Putamen (tissue), 1 donor: ENCODE results near the gene ERGIC1.
"Not testable (repeated sequence)": the region's sequence is repeated elsewhere in the genome, so short reads cannot be mapped to it uniquely, and the experiment has no call there.

Source experiments
- DNase-seq: peaks from one replicate; pipeline ENCODE4 v3.0.0-alpha.2; 2016; ENCODE audit warnings: low spot score

The ERGIC1 gene

DNA sequence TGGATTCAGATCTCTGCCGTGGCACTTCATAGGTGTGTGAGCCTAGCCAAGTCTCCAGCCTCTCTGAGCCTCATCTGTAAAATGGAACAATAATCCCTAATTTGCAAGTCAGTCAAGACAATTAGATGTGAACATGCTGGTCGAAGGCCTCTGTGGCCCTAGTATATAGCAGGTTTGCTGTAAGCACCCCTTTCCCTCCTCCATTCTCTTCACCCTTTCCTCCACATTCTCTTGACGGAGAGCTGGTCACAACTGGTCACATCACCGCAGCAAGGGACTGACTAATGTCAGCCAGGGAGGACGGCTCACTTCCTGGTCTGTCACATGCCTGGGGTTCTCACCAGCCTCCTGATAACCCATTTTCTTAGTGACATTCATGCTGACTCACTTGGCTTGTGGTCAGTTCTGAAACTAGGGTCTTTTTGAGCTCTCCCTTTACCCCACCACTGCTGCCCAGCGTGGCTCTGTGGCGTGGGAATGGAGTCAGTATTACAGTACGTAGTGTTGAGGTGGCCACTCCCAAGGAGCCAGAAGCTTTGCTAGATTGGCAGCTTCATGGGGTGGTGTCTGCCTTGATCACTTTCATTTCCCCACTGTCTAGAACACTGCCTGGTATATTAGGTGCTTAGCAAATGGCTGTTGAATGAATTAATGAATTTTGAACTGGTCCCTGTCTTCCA lies 47.8 kb downstream of the ERGIC1 start:
- DNase-seq, result no peak

- DNase-seq, result no peak
These were observed 49.0 kb downstream of the ERGIC1 start for GRCh38 chr5:172883066-172883465.

- no peak for DNase-seq
These were observed 51.7 kb downstream of the ERGIC1 start for GRCh38 chr5:172885597-172886340.

DNA sequence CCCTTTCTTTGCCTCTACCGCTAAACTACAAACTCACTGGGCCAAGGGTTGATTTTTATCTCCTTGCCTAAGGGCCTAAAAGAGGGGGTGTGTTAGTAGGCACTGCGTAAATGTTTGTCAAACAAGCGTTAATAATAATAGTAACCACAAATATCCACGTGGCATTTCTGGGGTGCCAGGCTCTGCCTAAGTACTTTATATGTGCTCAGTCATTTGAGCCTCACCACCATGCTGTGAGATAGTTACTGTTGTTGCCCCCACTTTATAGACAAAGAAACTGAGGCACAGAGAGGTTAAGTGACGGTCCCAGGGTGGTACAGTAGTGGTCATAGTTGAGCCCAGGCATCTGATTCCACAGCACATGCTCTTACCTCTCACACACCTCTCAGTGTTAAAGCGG lies 52.4 kb downstream of the ERGIC1 start:
- no peak for DNase-seq

DNA sequence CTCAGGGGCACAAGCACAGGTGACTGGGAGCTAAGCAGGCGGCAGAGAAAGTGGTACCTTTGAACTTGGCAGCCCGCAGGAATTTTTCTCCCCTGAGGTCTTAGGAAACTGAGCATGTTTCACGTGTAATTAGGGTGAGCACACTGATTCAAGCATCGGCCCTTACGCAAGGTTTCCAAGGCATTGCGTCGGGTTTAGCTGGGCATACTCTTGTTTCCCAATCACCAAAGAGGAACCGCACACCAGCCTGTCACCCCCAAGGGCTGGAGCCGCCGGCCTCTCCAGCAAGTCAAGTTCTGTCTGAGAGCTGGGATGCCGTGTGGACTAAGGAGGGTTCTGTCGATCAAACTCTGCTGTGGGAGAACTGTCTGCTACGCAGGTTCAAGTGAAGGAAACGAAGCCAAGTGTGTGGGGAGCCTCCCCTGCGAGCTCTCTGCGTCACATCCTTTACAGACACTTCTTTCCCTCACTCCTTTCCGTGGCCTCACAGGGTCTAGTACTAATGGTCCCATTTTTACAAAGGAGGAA lies 53.0 kb downstream of the ERGIC1 start:
- DNase-seq, result peak; percentile 75

- DNase-seq, result peak; percentile 66
These were observed 53.6 kb downstream of the ERGIC1 start for GRCh38 chr5:172887692-172888091.

- no peak for DNase-seq
These were observed 56.6 kb downstream of the ERGIC1 start for GRCh38 chr5:172890659-172891058.

- no peak for DNase-seq
These were observed 57.8 kb downstream of the ERGIC1 start for GRCh38 chr5:172891716-172892421.

GRCh38 chr5:172892713-172893112 lies 58.7 kb downstream of the ERGIC1 start:
- no peak for DNase-seq

GRCh38 chr5:172894767-172895388 lies 60.8 kb downstream of the ERGIC1 start:
- DNase-seq, result no peak

DNA sequence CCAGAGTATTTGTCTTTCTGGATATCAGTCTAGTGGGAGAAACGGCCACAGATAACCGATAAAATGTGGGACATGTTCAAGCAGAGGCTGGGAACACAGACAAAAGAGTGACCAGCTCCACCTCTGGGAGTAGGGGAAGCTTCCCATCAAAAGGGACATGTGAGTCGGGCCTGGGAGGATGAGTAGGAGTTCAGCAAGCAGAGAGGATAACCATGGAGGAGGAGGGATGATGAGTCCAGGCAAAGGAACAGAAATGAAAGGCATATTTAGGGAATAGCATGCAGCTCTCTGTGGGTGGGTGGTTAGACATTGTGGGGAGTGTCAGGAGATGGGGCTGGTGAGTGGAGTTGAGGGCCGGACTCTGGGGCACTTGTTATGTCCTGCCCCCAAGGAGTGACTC lies 61.5 kb downstream of the ERGIC1 start:
- DNase-seq, result no peak

DNA sequence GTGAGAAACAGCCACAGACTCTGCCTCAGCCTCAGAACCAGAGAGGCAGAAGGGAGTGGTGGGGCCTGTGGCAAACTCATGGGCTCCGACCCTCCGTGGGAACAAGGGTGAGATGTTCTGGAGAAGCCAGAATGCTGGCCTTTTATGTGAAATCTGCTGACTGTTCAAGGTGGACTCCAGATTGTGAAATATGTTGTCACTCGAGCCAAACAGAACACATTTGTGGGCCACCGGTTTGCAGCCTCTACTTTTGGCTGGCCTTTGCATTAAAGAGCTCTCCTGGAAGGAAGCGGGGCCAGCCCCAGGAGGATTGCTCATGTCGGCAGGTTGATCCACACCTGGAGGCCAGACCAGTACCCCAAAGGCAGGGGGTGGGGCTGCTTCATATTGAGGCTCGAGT lies 62.4 kb downstream of the ERGIC1 start:
- no peak for DNase-seq

DNA sequence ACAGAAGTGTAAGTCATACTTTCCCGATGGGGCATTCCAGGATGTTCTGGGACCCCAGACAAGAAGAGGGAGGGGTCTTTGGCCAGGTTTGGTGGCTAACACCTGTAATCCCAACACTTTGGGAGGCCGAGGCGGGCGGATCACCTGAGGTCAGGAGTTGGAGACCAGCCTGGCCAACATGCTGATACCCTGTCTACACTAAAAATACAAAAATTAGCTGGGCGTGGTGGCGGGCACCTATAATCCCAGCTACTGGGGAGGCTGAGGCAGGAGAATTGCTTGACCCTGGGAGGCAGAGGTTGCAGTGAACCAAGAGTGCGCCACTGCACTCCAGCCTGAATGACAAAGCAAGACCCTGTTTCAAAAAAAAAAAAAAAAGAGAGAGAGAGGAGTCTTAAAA lies 63.0 kb downstream of the ERGIC1 start:
- not testable (repeated sequence) for DNase-seq

DNA sequence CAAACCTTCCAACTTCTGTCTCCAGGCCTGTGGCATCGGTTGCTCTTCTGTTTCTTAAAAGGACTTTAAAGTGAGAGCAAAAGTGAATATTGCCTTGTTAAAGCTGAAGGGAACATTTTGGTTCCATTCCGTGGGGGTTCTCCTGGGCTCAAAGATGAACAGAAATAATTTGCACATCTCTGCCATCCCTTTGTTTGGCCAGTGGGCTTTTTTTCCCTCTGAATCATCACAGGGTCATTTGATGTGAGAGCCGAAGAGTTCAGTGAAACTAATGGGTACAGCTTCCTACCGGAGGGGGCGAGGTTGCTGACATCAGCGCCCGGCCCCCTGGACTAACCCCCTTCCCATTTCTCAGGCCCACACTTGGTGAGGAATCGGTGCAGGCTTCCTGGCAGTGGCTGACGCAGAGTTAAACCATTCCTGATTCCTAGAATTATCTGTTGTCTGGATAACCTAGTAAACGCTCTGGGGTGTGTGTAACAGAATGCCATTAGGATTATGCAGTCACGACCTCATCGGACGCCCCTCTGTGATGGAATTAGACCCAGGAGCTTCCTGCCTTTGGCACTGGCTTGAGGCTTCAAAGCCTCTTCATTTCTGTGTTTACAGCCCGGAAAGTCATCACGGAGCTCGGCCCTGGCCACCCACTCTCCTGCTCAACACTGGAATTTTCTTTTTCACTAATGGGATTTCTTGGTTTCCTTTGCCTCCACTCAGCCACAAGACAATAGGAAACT lies 63.6 kb downstream of the ERGIC1 start:
- no peak for DNase-seq

DNA sequence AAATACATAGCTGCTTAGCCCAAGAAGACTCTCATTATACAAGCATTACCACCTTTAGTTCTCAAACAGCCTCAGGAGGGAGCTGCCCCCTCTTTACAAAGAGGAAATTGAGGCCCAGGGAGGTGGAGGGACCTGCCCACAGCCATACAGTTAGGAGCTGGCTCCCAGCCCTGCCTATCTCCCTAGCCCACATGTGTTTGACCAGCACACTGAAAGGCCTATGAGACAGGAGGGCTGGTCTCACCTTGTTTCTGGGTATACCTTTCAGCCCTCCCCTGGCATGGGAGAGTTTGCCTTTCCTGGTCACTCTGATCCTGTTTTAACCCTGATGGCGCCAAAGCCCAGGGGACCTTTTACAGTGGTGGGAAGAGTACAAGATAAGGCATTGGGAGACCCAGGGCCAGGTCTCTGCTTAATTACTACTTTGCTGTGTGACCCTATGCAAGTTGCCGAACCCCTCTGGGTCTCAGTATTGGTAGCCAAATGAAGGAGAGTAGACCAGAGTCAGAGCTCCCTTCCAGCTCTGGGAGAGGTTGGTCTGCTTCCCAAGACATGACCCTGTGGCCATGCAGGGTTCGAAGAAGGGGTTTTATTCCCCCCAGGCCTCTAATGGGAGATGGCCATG lies 64.3 kb downstream of the ERGIC1 start:
- DNase-seq, result no peak

- no peak for DNase-seq
These were observed 64.9 kb downstream of the ERGIC1 start for GRCh38 chr5:172898843-172899369.

DNA sequence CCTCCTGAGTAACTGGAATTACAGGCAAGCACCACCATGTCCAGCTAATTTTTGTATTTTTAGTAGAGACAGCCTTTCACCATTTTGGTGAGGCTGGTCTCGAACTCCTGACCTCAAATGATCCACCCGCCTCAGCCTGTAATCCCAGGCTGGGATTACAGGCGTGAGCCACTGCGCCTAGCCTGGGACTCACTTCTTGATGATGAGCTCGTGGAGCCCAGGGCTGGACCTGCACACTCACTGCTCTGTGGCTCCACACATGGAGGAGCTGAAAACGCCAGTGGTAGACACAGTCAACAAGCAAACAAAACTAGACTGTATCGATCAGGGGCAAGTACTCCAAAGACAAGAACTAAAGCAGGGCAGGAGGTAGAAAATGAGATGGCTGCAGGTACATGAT lies 65.4 kb downstream of the ERGIC1 start:
- no peak for DNase-seq

- DNase-seq, result no peak
These were observed 67.1 kb downstream of the ERGIC1 start for GRCh38 chr5:172901012-172901780.

GRCh38 chr5:172901788-172902496 lies 67.9 kb downstream of the ERGIC1 start:
- no peak for DNase-seq
